Vagina (tissue), 2 donors: ENCODE measurements around the gene IHH. TPM values are rescaled to one million over a fixed set of nuclear protein-coding genes. Genes with fewer than 3 reads are reported as not detected.

Experiments
- DNase-seq, 2 donors: peaks; one replicate each; pipeline ENCODE4 v3.0.0-alpha.2; 2017; ENCODE audit errors: extremely low spot score in 2 of 2
- H3K27ac ChIP-seq: fragments of 200-600 bp; sonication (generic); one replicate; pipeline ENCODE4 v1.5.1; 2019
- H3K27me3 ChIP-seq: fragments of 200-600 bp; sonication (generic); one replicate; pipeline ENCODE4 v1.5.1; 2019
- H3K36me3 ChIP-seq, 2 donors: fragments of 200-600 bp; sonication (generic); one replicate each; pipeline ENCODE4 v1.5.1; 2017 to 2019
- H3K4me1 ChIP-seq: fragments of 200-600 bp; sonication (generic); one replicate; pipeline ENCODE4 v1.5.1; 2019
- H3K4me3 ChIP-seq, 2 donors: fragments of 200-600 bp; sonication (generic); 1 replicate in 1 of 2; 2 replicates in 1 of 2; pipeline ENCODE4 v1.5.1; 2016 to 2019
- H3K9me3 ChIP-seq: fragments of 200-600 bp; sonication (generic); one replicate; pipeline ENCODE4 v1.5.1; 2019
- CTCF ChIP-seq, 3 experiments: fragments of 450-650 bp in 2 of 3; fragments of 200-600 bp in 1 of 3; sonication (generic) in 1 of 3; IDR thresholded peaks; one replicate each; pipeline ENCODE4 v1.5.1; 2017 to 2019; ENCODE audit warnings: antibody characterized with exemption in 3 of 3, mild to moderate bottlenecking in 2 of 3, moderate library complexity in 2 of 3
- POLR2A ChIP-seq, 2 donors: fragments of 450-650 bp; IDR thresholded peaks; one replicate each; pipeline ENCODE4 v1.6.1; 2017; ENCODE audit warnings: antibody characterized with exemption in 2 of 2, mild to moderate bottlenecking in 2 of 2, moderate library complexity in 2 of 2
- POLR2AphosphoS5 ChIP-seq, 2 donors: sonication (generic); formaldehyde crosslinking; IDR thresholded peaks; one replicate each; pipeline ENCODE4 v1.9.0; 2017; ENCODE audit warnings: antibody characterized with exemption in 2 of 2, mild to moderate bottlenecking in 2 of 2, low read depth in 1 of 2; ENCODE audit not compliant: insufficient read depth in 1 of 2
- intact Hi-C: fragments of 100-400 bp; cut with DNase I; formaldehyde crosslinking; loops from one replicate; pipeline ENCODE4 v1.15.1; 2023
- total RNA-seq: library from RNA; depleted of rRNA; stranded (reverse); fragments of >200 nt; gene quantifications from one replicate; pipeline ENCODE4 v1.2.3, GENCODE V29; 2016

Gene IHH
- total RNA-seq, 1 donor from 2014 or later, result not detected

- no peaks in the 10 kb centered on the region for H3K36me3 ChIP-seq
- no peaks in the 10 kb centered on the region for H3K9me3 ChIP-seq
- TF ChIP-seq CTCF (IDR thresholded peaks at IDR 0.05) (peak in 1 of 3 experiments; percentile 19), POLR2A (IDR thresholded peaks at IDR 0.05) (no peak), POLR2AphosphoS5 (IDR thresholded peaks at IDR 0.05; ENCODE audit: insufficient read depth in 1 of 2, low read depth in 1 of 2) (no peak)
- H3K4me3 ChIP-seq, result no peak overlapping the region
- H3K4me1 ChIP-seq, result peaks cover 10% of the 10 kb centered on the region
- intact Hi-C loops, result no loop called here
- DNase-seq, result no peak
- no peaks in the 10 kb centered on the region for H3K27me3 ChIP-seq
- no peak overlapping the region for H3K27ac ChIP-seq
Observed at GRCh38 chr2:219104107-219105035, 43.6 kb upstream of the IHH start.

GRCh38 chr2:219099329-219099728 lies 38.6 kb upstream of the IHH start:
- H3K27ac ChIP-seq, result no peak overlapping the region
- no peaks in the 10 kb centered on the region for H3K27me3 ChIP-seq
- no peaks in the 10 kb centered on the region for H3K4me1 ChIP-seq
- H3K4me3 ChIP-seq, result no peak overlapping the region
- no peak for DNase-seq
- TF ChIP-seq POLR2A (IDR thresholded peaks at IDR 0.05), result no peak
- TF ChIP-seq CTCF (IDR thresholded peaks at IDR 0.05), result no peak
- TF ChIP-seq POLR2AphosphoS5 (IDR thresholded peaks at IDR 0.05; ENCODE audit: insufficient read depth in 1 of 2, low read depth in 1 of 2), result no peak
- intact Hi-C loops, result no loop called here
- H3K9me3 ChIP-seq, result no peaks in the 10 kb centered on the region
- no peaks in the 10 kb centered on the region for H3K36me3 ChIP-seq

GRCh38 chr2:219095406-219095935 lies 34.8 kb upstream of the IHH start:
- Histone ChIP-seq H3K4me3 (no peak overlapping the region), H3K4me1 (no peaks in the 10 kb centered on the region), H3K27me3 (no peaks in the 10 kb centered on the region), H3K9me3 (no peaks in the 10 kb centered on the region), H3K27ac (no peak overlapping the region), H3K36me3 (no peaks in the 10 kb centered on the region)
- no peak for DNase-seq
- no peak for TF ChIP-seq CTCF (IDR thresholded peaks at IDR 0.05)
- no peak for TF ChIP-seq POLR2AphosphoS5 (IDR thresholded peaks at IDR 0.05; ENCODE audit: insufficient read depth in 1 of 2, low read depth in 1 of 2)
- no peak for TF ChIP-seq POLR2A (IDR thresholded peaks at IDR 0.05)
- intact Hi-C loops, result no loop called here

- Histone ChIP-seq H3K4me3 (no peak overlapping the region), H3K4me1 (no peaks in the 10 kb centered on the region), H3K27me3 (no peaks in the 10 kb centered on the region), H3K27ac (no peak overlapping the region), H3K9me3 (no peaks in the 10 kb centered on the region), H3K36me3 (no peaks in the 10 kb centered on the region)
- no peak for TF ChIP-seq CTCF (IDR thresholded peaks at IDR 0.05)
- TF ChIP-seq POLR2AphosphoS5 (IDR thresholded peaks at IDR 0.05; ENCODE audit: insufficient read depth in 1 of 2, low read depth in 1 of 2), result no peak
- no peak for TF ChIP-seq POLR2A (IDR thresholded peaks at IDR 0.05)
- no peak for DNase-seq
- intact Hi-C loops, result no loop called here
Observed at GRCh38 chr2:219094171-219094570, 33.5 kb upstream of the IHH start.
